ENCODE data around the gene YTHDF2. TPM values are rescaled to one million over a fixed set of nuclear protein-coding genes. Genes with fewer than 3 reads are reported as not detected.

Gene YTHDF2
- total RNA-seq, 1 experiment from 2014 or later = 48.2 TPM

GRCh38 chr1:28801461-28801860, 64.7 kb downstream of the YTHDF2 start:
- DNase-seq (ENCODE audit: low spot score) = no peak

DNA sequence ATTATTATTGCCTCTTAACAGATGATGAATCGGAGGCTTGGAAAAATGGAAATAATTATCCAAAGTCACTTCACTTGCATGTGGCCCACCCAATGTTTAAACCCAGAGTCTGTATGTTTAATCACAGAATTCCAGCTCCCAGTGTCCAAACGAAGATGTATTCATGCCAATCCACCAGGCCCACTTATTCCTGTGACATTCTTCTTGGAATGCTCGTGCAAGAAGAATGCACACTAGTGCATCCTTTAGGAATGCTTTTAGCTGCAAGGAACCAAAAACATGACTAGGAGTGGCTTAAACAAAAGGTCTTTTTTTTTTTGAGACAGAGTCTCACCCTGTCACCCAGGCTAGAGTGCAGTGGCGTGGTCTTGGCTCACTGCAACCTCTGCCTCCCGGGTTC, 66.3 kb downstream of the YTHDF2 start:
- no peak for DNase-seq (ENCODE audit: low spot score)

- DNase-seq (ENCODE audit: low spot score) = no peak
Measured at GRCh38 chr1:28803662-28804061, 66.9 kb downstream of the YTHDF2 start.

DNA sequence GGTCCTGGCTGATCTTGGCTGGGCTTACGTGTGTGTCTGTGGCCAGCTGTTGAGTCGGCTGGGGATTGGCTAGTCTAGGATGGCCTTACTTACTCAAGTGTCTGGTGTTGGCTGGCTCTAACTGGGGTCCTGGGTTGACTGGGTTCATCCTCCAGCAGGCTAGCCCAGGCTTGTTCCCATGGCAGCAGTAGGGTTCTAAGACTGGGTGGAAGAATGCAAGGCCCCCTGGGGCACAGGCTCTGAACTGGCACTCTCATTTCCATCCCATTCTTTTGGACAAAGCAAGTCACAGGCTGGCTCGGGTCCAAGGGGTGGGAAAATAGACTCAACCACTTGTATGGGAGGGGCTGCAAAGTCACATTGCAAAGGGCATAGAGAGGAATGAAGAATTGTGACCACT, 67.3 kb downstream of the YTHDF2 start:
- no peak for DNase-seq (ENCODE audit: low spot score)

DNA sequence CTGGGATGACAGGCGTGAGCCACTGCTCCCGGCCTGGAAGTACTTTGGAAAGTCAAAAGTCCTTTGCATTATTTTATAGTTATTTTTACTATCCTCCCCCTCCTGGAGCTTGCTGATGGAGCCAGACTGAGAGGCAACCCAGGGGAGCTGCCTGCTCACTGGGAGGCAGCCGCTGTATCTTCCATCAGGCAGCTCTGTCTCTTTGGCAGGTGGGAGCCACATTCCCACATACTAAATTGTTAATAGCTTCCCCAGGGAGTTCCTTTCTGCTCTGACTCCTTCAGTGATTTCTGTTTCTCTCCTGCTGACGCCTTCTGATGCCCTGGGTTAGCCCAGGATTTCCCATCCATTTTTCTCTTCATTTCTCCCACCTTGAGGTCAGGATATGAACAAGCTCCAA, 70.3 kb downstream of the YTHDF2 start:
- DNase-seq (ENCODE audit: low spot score) = no peak

DNA sequence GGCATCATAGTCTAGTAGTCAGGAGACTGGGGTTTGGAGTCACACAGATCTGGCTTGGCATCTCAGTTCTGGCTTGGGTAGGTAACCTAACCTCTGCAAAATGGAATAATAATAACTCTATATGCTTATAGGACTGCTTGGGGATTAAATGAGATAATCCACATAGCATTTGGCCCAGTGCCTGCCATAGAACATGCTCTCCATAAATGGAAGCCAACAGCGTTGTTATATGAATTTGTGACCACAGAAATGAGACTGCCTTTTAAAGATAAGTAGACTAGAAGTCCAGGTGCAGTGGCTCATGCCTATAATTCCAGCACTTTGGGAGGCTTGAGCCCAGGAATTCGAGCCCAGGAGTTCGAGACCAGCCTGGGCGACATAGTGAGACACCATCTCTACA, 71.2 kb downstream of the YTHDF2 start:
- DNase-seq (ENCODE audit: low spot score) = no peak

DNA sequence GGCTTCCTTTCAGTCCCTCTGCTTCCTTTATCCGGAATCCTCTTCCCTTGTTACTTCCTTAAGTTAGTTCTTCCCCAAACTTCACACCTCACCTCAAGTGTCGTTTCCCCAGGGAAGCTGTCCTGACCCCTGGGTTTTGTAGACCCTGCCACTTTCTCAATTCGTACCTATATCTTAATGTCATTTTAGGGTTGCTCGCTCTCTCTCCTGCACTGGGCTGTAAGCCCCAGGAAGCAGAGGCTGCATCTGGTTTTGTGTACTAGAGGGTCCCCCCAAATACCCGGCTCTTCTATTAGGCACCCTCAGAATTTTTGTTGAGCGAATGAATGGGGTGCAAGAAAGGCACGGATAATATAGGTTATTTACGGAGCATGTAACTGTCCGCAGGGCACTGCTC, 74.6 kb downstream of the YTHDF2 start:
- DNase-seq (ENCODE audit: low spot score) = no peak

- DNase-seq (ENCODE audit: low spot score) = no peak
Measured at GRCh38 chr1:28811766-28812668, 75.3 kb downstream of the YTHDF2 start, which contains the start of gene OPRD1. Gene OPRD1, plus strand, starts transcription at chr1:28812170. Its CDS starts 214 bp downstream, at chr1:28812384.

DNA sequence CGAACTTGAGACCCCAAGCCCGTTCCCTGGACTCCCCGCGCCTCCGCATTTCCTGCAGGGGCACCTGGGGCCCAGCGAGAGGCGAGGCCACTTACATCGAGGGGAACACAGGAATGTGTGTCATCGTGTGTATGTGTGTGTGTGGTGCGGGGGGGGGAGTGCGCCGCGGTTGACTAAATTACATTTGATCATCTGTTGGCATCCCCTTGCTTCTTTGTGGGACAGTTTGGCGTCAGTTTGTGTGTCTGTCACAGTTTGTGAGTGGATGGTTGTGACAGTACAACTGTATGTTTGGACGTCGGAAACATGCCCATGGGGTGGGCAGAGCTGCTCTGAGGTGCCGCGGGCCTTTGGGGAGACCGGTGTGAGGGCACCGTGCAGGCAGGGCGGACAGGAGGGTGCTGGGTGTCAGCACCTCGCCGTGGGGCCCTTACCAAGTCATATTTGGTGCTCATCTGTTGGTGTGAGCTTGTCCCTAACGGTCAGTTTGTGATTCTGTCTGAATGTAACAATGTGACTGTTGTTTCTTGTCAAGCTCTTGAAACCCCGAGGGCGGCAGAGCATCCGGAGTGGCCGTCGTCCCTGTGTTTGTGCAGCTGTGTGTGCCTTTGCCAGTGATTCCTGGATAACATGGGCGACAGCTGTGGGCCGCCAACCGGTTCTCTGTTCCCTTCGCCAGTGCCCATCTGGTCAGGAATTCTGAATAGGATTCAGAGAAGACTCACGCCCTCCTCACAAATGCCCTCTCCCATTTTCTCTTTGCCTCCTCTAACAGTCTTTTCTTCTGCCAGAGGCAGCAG, 76.1 kb downstream of the YTHDF2 start:
- no peak for DNase-seq (ENCODE audit: low spot score)

GRCh38 chr1:28813931-28814465, 77.3 kb downstream of the YTHDF2 start:
- DNase-seq (ENCODE audit: low spot score) = no peak

GRCh38 chr1:28815533-28816185, 78.9 kb downstream of the YTHDF2 start:
- DNase-seq (ENCODE audit: low spot score) = no peak

- DNase-seq (ENCODE audit: low spot score) = no peak
Measured at GRCh38 chr1:28817133-28817532, 80.4 kb downstream of the YTHDF2 start.

- DNase-seq (ENCODE audit: low spot score) = no peak
Measured at GRCh38 chr1:28819020-28819419, 82.3 kb downstream of the YTHDF2 start.

Other genes with a start within 250 kb of the YTHDF2 start
- gene RCC1, start 230.9 kb upstream of the YTHDF2 start, total RNA-seq (2014; rRNA removed; shearing (Covaris generic)) = 20.1 and 28.6 TPM in 2 replicates
- 15.2 and 17.1 TPM in 2 replicates for gene TRNAU1AP, start 183.9 kb upstream of the YTHDF2 start, total RNA-seq (2014; rRNA removed; shearing (Covaris generic))
- gene RAB42, start 144.7 kb upstream of the YTHDF2 start, total RNA-seq (2014; rRNA removed; shearing (Covaris generic)) = 0.17 TPM in 1 of 2 replicates, not detected in the other
- 15.4 and 17.4 TPM in 2 replicates for gene TAF12, start 93.9 kb upstream of the YTHDF2 start, total RNA-seq (2014; rRNA removed; shearing (Covaris generic))
- not detected in 2 replicates for gene RNU11, start 88.3 kb upstream of the YTHDF2 start, total RNA-seq (2014; rRNA removed; shearing (Covaris generic))
- 4.3 and 5.0 TPM in 2 replicates for gene GMEB1, start 68.2 kb upstream of the YTHDF2 start, total RNA-seq (2014; rRNA removed; shearing (Covaris generic))
- gene OPRD1, start 75.2 kb downstream of the YTHDF2 start, total RNA-seq (2014; rRNA removed; shearing (Covaris generic)) = not detected in 2 replicates
- 16.4 and 20.5 TPM in 2 replicates for gene EPB41, start 177.6 kb downstream of the YTHDF2 start, total RNA-seq (2014; rRNA removed; shearing (Covaris generic))